ENCODE data around the gene ELAVL3. TPM values are rescaled to one million over a fixed set of nuclear protein-coding genes. Genes with fewer than 3 reads are reported as not detected.

Gene ELAVL3
- total RNA-seq, 4 donors from 2014 or later, result not detected

GRCh38 chr19:11513946-11514345, 33.1 kb upstream of the ELAVL3 start:
- intact Hi-C loops (cut with DNase I), result no loop called here
- Histone ChIP-seq H3K9me3 (no peaks in the 10 kb centered on the region), H3K4me1 (no peaks in the 10 kb centered on the region), H3K27me3 (no peaks in the 10 kb centered on the region), H3K4me3 (replicated peaks in 1 of 3) (no peak overlapping the region), H3K36me3 (peaks cover 0 to 23% of the 10 kb centered on the region in 2 donors), H3K27ac (no peak overlapping the region)
- DNase-seq, result no peak
- WGBS, 2 donors, result 94 to 99% methylated on average over 20 of the region's 20 CpGs
- TF ChIP-seq CTCF (IDR thresholded peaks at IDR 0.05) (no peak), POLR2A (IDR thresholded peaks at IDR 0.05) (no peak)

GRCh38 chr19:11510444-11510843, 29.6 kb upstream of the ELAVL3 start:
- no peak for DNase-seq
- peaks cover 0 to 5% of the 10 kb centered on the region in 2 donors for H3K4me1 ChIP-seq
- no peak overlapping the region for H3K4me3 ChIP-seq (replicated peaks in 1 of 3)
- TF ChIP-seq POLR2A (IDR thresholded peaks at IDR 0.05), result no peak
- no peak for TF ChIP-seq CTCF (IDR thresholded peaks at IDR 0.05)
- intact Hi-C loops (cut with DNase I), result no loop called here
- H3K27me3 ChIP-seq, result no peaks in the 10 kb centered on the region
- 96 to 98% methylated on average over 8 of the region's 8 CpGs for WGBS, 2 donors
- peaks cover 0 to 11% of the 10 kb centered on the region in 2 donors for H3K36me3 ChIP-seq
- H3K27ac ChIP-seq, result no peak overlapping the region
- H3K9me3 ChIP-seq, result no peaks in the 10 kb centered on the region

- 94 to 95% methylated on average over 14 to 16 of the region's 18 CpGs for WGBS, 2 donors
- peaks cover 0 to 4% of the 10 kb centered on the region in 2 donors for H3K36me3 ChIP-seq
- intact Hi-C loops (cut with DNase I), result no loop called here
Measured at GRCh38 chr19:11507370-11508078, 26.7 kb upstream of the ELAVL3 start.

GRCh38 chr19:11506967-11507366, 26.1 kb upstream of the ELAVL3 start:
- H3K36me3 ChIP-seq, result peaks cover 0 to 2% of the 10 kb centered on the region in 2 donors
- no peak overlapping the region for H3K27ac ChIP-seq
- no peaks in the 10 kb centered on the region for H3K9me3 ChIP-seq
- peaks cover 0 to 9% of the 10 kb centered on the region in 2 donors for H3K4me1 ChIP-seq
- TF ChIP-seq POLR2A (IDR thresholded peaks at IDR 0.05) (no peak), CTCF (IDR thresholded peaks at IDR 0.05) (no peak)
- intact Hi-C loops (cut with DNase I), result no loop called here
- DNase-seq, result no peak
- no peak overlapping the region for H3K4me3 ChIP-seq (replicated peaks in 1 of 3)
- WGBS, 2 donors, result 88 to 98% methylated on average over 6 of the region's 6 CpGs
- H3K27me3 ChIP-seq, result no peaks in the 10 kb centered on the region

More at GRCh38 chr19:11507370-11508078, 26.7 kb upstream of the ELAVL3 start:
- peaks cover 0 to 9% of the 10 kb centered on the region in 2 donors for H3K4me1 ChIP-seq
- no peak for DNase-seq
- H3K9me3 ChIP-seq, result no peaks in the 10 kb centered on the region
- no peak for TF ChIP-seq POLR2A (IDR thresholded peaks at IDR 0.05)
- no peak for TF ChIP-seq CTCF (IDR thresholded peaks at IDR 0.05)
- no peak overlapping the region for H3K4me3 ChIP-seq (replicated peaks in 1 of 3)
- H3K27ac ChIP-seq, result no peak overlapping the region
- no peaks in the 10 kb centered on the region for H3K27me3 ChIP-seq

GRCh38 chr19:11506101-11506555, 25.3 kb upstream of the ELAVL3 start:
- intact Hi-C loops (cut with DNase I), result no loop called here
- no peak for DNase-seq
- Histone ChIP-seq H3K36me3 (no peaks in the 10 kb centered on the region), H3K4me3 (replicated peaks in 1 of 3) (peak overlapping the region in 2 of 3 donors; percentile 40 to 98), H3K27ac (peak overlapping the region; percentile 21 to 98 (median 30)), H3K27me3 (no peaks in the 10 kb centered on the region), H3K4me1 (peaks cover 0 to 9% of the 10 kb centered on the region in 2 donors), H3K9me3 (no peaks in the 10 kb centered on the region)
- WGBS, 2 donors, result 68 to 80% methylated on average over 5 to 7 of the region's 20 CpGs
- no peak for TF ChIP-seq CTCF (IDR thresholded peaks at IDR 0.05)
- TF ChIP-seq POLR2A (IDR thresholded peaks at IDR 0.05), result no peak

Measured in thyroid gland (tissue), 4 donors.